Activated CD8-positive, alpha-beta T cell treated with anti-CD3 and anti-CD28 coated beads for 36 hours (primary cell): ENCODE results near the gene SIAH1. TPM values are rescaled to one million over a fixed set of nuclear protein-coding genes. Genes with fewer than 3 reads are reported as not detected.
A peak's percentile ranks its signal among the peaks of the same experiment; 100 is the strongest.
"Not testable (repeated sequence)": the region's sequence is repeated elsewhere in the genome, so short reads cannot be mapped to it uniquely, and the experiment has no call there.

Experiments
- ATAC-seq: fragments of 200-7000 bp; cut with Tn5 transposase; one replicate; pipeline ENCODE4 v1.10.0; 2021; ENCODE audit warnings: mild to moderate bottlenecking, moderate library complexity
- CTCF ChIA-PET: fragments of 350-600 bp; sonication (Branson Sonifier 250); formaldehyde crosslinking; loops from one replicate; lab custom pipeline; 2021; ENCODE audit warnings: antibody characterized with exemption; lab: Charles Lee
- POLR2A ChIA-PET: fragments of 350-600 bp; sonication (Branson Sonifier 250); formaldehyde crosslinking; loops from one replicate; lab custom pipeline; 2021; ENCODE audit warnings: antibody characterized with exemption; lab: Charles Lee
- DNase-seq: peaks from one replicate; pipeline ENCODE4 v3.0.0-alpha.2; 2020
- H3K27ac Mint-ChIP-seq: one replicate; pipeline ENCODE4 v1.8.0; 2021; ENCODE audit warnings: mild to moderate bottlenecking, mixed read lengths
- H3K27me3 Mint-ChIP-seq: one replicate; pipeline ENCODE4 v1.8.0; 2021; ENCODE audit warnings: mixed read lengths
- H3K36me3 Mint-ChIP-seq: one replicate; pipeline ENCODE4 v1.8.0; 2021; ENCODE audit warnings: low read depth, mixed read lengths
- H3K4me1 Mint-ChIP-seq: one replicate; pipeline ENCODE4 v1.8.0; 2021; ENCODE audit warnings: low read depth, mixed read lengths
- H3K4me3 Mint-ChIP-seq: one replicate; pipeline ENCODE4 v1.8.0; 2021; ENCODE audit warnings: mild to moderate bottlenecking, moderate library complexity, mixed read lengths
- H3K9me3 Mint-ChIP-seq: one replicate; pipeline ENCODE4 v1.8.0; 2021; ENCODE audit warnings: mixed read lengths
- CTCF ChIP-seq: fragments of 200-600 bp; IDR thresholded peaks from one replicate; pipeline ENCODE4 v1.8.0; 2022; ENCODE audit warnings: antibody characterized with exemption, mild to moderate bottlenecking
- intact Hi-C: fragments of 100-400 bp; cut with micrococcal nuclease; formaldehyde crosslinking; loops from one replicate; pipeline ENCODE4 v1.10.0; 2022
- total RNA-seq, 2 experiments: library from RNA; stranded (reverse); gene quantifications; one replicate each; pipeline ENCODE4 v1.2.3, GENCODE V29; 2021

The SIAH1 gene
- total RNA-seq, 2 experiments from 2014 or later, result 13.3 to 14.3 TPM

GRCh38 chr16:48378836-48379235 is 6.4 kb downstream of the SIAH1 start:
- ChIA-PET POLR2A (no interaction called here), CTCF (interaction anchor here (3.4 kb wide), 1 partner anchor 244 kb away, joined by 12 read pairs; no protein-coding TSS in a partner anchor)
- Mint-ChIP-seq H3K36me3 (peaks cover 8% of the 10 kb centered on the region), H3K9me3 (no peaks in the 10 kb centered on the region), H3K4me1 (peaks cover 45% of the 10 kb centered on the region), H3K27ac (peak overlapping the region; percentile 3), H3K4me3 (no peak overlapping the region), H3K27me3 (no peaks in the 10 kb centered on the region)
- ATAC-seq (no peak), DNase-seq (no peak)
- intact Hi-C loops, result no loop called here
- no peak for TF ChIP-seq CTCF

GRCh38 chr16:48378276-48378675 is 6.9 kb downstream of the SIAH1 start:
- Mint-ChIP-seq H3K4me1 (peaks cover 40% of the 10 kb centered on the region), H3K27ac (no peak overlapping the region), H3K27me3 (no peaks in the 10 kb centered on the region), H3K4me3 (no peak overlapping the region), H3K36me3 (peaks cover 7% of the 10 kb centered on the region), H3K9me3 (no peaks in the 10 kb centered on the region)
- TF ChIP-seq CTCF, result no peak
- DNase-seq (no peak), ATAC-seq (peak; percentile 39)
- CTCF ChIA-PET, result interaction anchor here (3.4 kb wide), 1 partner anchor 245 kb away, joined by 12 read pairs; no protein-coding TSS in a partner anchor
- intact Hi-C loops, result no loop called here
- POLR2A ChIA-PET, result no interaction called here

- ATAC-seq, DNase-seq, H3K9me3 Mint-ChIP-seq, H3K4me3 Mint-ChIP-seq, H3K27ac Mint-ChIP-seq, H3K36me3 Mint-ChIP-seq, H3K27me3 Mint-ChIP-seq, intact Hi-C loops: not testable (repeated sequence)
- peaks cover 37% of the 10 kb centered on the region for H3K4me1 Mint-ChIP-seq
- ChIA-PET POLR2A (interaction anchor here (1.8 kb wide), 1 partner anchor 12 kb away, joined by 7 read pairs; no protein-coding TSS in a partner anchor), CTCF (interaction anchor here (1.2 to 3.4 kb wide), 3 partner anchors 97 to 253 kb away, joined by 3 to 12 read pairs (median 4); no protein-coding TSS in a partner anchor)
Observed at GRCh38 chr16:48377301-48377700, 7.9 kb downstream of the SIAH1 start.

- Mint-ChIP-seq H3K4me1 (peaks cover 32% of the 10 kb centered on the region), H3K4me3 (no peak overlapping the region), H3K27me3 (no peaks in the 10 kb centered on the region), H3K27ac (no peak overlapping the region), H3K36me3 (no peaks in the 10 kb centered on the region), H3K9me3 (no peaks in the 10 kb centered on the region)
- no peak for DNase-seq
- CTCF ChIA-PET, result no interaction called here
- intact Hi-C loops, result no loop called here
- TF ChIP-seq CTCF, result no peak
- no peak for ATAC-seq
- POLR2A ChIA-PET, result no interaction called here
Observed at GRCh38 chr16:48374255-48374654, 11.0 kb downstream of the SIAH1 start.

- no peak for DNase-seq
- Mint-ChIP-seq H3K4me3 (no peak overlapping the region), H3K36me3 (no peaks in the 10 kb centered on the region), H3K27me3 (no peaks in the 10 kb centered on the region), H3K4me1 (peaks cover 27% of the 10 kb centered on the region), H3K27ac (no peak overlapping the region), H3K9me3 (no peaks in the 10 kb centered on the region)
- intact Hi-C loops, result no loop called here
- no peak for ATAC-seq
- CTCF ChIA-PET, result interaction anchor here (1.8 kb wide), 1 partner anchor 250 kb away, joined by 5 read pairs; no protein-coding TSS in a partner anchor
- TF ChIP-seq CTCF, result no peak
- POLR2A ChIA-PET, result interaction anchor here (1.4 kb wide), 1 partner anchor 11 kb away, joined by 3 read pairs; no protein-coding TSS in a partner anchor
Observed at GRCh38 chr16:48373258-48374029, 11.8 kb downstream of the SIAH1 start.
